GM18505 (cell line): ENCODE results near the gene LRRC51.

Experiments
- ATAC-seq: cut with Tn5 transposase; IDR thresholded peaks from one replicate; pipeline ENCODE4 v1.9.1; 2021; ENCODE audit not compliant: unreplicated experiment
- POLR2A ChIP-seq: IDR thresholded peaks from 4 replicates; pipeline ENCODE4 v1.6.1; 2011; ENCODE audit warnings: borderline replicate concordance; ENCODE audit not compliant: insufficient read depth, insufficient read length; ENCODE audit errors: extremely low read depth

LRRC51 gene

DNA sequence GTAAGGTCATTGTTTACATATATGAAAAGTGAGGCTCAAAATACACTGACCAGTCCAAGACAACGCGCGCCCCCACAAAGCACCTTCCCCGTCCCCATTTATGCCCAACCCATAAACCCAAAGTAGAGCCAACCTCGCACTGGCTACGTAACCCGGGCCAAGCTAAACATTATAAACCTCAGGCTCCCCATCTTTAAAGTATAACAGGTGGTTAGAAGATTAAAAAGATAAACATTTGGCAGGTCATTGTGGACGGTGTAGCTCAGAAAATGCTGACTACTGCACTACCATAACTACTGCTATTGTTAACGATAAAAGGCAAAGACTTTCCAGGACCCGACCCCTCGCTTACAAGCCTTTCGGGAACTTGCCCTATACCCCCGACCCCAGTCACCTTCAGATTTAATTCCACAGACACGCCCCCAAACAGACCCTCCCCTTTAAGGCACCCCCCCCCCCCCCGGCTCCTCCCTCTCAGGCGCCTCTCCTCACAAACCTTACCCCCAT, 778 bp upstream of the LRRC51 start:
- no peak for ATAC-seq
- TF ChIP-seq POLR2A: no peak

DNA sequence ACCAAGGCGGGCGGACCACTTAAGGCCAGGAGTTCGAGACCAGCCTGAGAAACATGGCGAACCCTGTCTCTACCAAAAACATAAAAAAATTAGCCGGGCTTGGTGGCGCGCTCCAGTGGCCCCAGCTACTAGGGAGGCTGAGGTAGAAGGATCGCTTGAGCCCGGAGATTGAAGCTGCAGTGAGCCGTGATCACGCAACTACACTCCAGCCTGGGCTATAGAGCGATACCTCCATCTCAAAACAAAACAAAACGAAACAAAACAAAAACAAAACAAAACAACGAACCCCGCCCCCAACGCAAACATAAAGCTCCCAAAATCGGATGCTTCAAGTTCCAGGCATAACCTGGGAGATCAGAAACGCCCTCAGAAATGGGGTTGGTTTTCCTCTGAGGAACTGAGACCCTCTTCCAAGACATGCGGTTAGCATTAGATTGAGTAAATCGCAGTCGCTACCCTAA, 564 bp downstream of the LRRC51 start:
- TF ChIP-seq POLR2A: no peak
- ATAC-seq: no peak

DNA sequence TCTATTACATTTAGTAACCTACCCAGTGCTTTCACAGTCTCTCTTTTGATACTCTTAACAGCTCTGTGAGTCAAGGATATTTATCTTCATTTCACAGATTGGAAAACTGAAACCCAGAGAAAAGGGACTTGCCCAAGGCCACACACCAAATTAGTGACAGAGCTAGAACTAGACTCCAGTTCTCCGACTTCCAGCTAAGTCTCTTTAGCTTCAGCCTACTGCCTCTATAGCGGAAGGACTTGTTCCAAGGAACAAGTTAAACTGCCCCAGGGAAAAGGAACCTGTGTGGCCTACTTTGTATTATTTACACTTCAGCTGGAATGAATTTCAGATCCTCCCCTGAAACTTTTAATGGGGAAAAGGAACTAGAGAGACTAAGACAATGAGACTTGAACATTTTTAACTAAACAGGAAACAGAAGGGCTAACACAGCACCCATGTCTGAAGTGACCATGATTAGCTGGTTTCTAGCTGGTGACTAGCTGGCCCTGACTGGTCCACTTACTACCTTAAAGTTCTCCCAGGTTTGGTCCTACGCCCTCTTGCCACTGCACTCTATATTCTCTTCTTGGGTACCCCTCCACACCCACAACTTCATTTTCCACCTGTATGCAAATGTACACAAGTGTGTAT, 1.3 kb downstream of the LRRC51 start:
- no peak for TF ChIP-seq POLR2A
- no peak for ATAC-seq

DNA sequence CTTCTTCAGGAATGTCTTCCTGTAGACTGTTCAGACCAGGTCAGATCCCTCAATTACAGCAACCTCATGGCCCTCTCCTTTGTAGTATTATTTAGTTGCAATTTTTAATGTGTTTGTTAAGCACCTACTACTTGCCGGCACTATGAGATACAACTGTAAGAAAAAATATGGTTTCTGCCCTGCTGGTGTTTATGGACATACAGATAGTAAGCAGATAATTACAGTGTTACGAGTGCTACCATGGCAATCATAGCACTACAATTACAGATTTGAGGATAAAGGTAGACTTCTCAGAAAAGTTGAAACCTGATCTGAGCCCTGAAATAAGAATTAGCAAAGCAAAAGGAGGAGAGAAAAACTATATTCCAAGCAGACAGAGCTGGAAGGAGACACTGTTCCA, 2.8 kb downstream of the LRRC51 start:
- ATAC-seq: no peak
- no peak for TF ChIP-seq POLR2A

DNA sequence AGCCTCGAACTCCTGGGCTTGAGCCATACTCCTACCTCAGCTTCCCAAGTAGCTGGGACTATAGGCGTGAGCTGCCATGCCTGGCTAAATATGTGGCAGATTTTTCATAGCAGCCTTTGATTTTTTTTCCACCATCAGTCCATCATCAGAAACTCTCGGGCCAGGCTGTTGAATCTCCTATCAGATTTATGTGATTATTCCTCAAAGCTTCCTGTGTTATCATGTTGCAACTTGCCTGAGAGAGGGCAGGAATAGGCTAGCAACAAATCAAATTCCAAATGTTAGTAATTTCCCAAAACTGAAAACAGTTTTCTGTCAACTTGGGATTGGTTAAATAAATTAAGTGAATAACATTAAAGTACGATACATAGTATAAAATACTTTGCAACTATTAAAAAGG, 3.4 kb downstream of the LRRC51 start:
- TF ChIP-seq POLR2A: no peak
- no peak for ATAC-seq

DNA sequence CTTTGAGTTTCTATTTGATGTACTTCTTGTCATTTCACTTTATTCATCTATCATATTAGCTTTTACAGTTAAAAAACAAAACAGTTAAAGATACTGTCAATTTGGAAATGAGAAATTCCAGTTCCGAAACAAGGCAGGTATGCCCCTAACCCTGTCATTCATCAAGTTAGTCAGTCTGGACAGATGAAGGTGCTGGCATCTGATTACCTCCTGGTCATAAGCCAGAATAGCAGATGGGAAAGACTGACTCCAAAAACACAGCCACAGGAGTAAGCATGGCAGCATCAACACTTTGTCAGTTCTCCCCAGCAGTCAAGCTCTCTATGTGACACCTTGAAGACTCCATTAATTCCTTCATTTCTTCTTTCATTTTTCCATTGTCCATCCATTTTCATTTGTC, 4.3 kb downstream of the LRRC51 start:
- ATAC-seq: no peak
- no peak for TF ChIP-seq POLR2A

DNA sequence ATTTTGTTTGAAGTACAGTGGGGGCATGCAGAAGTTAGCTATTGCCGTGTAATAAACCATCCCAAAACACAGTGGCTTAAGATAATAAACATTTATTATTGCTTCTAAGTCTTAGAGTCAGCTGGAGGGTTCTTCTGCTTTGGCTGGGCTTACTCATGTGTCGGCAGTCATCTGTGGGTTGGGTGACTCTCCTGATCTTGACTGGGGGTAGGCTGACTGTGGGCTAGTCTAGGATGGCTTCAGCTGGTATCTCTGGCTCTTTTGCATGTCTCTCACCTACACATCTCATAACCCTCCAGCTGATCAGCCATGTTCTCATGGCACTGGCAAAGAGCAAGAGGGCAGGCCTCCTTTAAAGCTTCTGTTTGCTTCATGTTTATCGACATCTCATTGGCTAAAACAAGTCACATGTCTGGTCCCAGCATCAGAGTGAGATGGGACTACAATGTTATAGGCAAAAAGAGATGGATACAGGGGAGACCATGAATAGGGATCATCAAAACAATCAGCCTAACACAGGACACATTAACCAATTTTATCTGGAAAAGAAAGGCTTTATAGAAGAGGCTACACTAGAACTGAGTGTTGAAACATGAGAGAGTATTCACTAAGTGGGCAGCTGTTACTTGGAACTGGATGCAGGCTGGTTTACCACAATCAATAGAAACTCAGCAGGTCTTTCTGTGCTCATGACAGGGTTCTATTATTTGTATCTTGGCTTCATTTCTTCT, 5.1 kb downstream of the LRRC51 start:
- no peak for ATAC-seq
- TF ChIP-seq POLR2A: no peak

DNA sequence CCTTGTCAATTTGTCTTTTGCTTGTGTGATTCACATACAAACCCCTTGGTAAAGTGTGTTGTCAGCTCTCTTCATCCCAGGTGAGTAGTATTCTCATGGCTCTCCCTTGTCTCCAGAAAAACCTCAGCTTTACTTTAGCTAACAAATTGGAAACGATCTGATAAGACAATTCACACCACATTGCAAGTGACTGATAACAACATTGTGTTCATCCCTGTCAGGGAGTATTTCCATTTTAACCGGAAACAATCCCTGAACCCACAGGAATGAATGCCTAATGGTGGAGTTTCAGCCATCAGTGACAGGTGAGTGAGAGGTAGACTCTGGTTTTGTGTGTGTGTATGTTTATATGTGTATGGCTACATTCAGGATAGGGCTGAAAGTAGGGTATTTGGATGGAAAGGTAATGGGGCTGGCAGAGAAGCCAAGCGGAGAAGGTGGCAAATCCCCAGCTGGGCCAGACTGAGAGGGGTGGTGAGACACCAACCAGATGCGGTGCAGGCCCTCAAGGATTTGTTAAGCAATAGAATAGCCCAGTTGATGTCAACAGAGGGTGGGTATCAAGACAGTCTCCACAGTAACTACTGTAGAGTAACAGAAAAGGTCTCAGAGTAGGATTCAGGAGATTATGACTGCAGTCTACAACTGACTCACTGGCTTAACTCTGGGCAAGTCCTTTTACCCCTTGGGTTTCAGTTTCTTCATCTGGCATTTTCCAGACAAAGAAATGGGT, 7.6 kb downstream of the LRRC51 start:
- TF ChIP-seq POLR2A: no peak

DNA sequence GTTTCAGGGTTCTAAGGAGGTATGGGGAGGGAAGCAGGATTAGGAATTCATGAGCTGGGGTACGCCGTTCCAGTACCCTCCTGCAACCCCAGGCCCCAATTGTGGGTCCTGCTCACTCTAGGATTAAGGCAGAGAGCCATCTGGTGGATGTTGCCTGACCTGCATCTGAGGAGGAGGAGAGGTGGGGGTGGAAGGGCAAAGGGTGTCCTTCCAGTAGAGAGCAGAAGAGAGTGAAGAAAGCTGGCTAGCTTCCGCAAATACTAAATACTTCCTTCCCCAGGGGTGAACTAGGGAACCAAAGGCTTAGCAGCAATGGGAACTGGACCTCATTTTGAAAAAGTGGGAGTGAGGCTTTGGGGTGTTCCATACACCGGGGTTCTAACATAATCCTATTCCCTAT, 10.6 kb downstream of the LRRC51 start:
- TF ChIP-seq POLR2A: no peak
- no peak for ATAC-seq

More for the DNA sequence above, 7.6 kb downstream of the LRRC51 start:
- ATAC-seq: no peak

DNA sequence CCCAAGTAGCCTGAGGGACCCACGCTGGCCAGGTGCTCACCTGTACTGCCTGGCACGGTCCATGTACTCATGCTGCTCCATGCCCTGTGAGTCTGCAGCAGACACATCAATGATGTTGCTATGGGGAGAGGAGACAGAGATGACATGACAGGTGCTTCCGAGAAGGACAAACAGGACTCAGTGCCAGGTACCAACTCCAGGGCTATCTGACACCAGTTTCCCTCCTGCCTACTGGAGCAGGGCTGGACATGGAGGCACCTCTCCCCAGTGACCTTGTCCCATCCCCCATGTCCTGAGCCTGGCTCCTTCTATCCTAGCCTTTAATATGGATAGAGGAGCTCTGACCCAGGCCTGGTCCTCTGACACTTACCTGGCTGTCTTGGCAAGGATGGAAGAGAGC, 18.1 kb downstream of the LRRC51 start:
- ATAC-seq: no peak
- TF ChIP-seq POLR2A: no peak

DNA sequence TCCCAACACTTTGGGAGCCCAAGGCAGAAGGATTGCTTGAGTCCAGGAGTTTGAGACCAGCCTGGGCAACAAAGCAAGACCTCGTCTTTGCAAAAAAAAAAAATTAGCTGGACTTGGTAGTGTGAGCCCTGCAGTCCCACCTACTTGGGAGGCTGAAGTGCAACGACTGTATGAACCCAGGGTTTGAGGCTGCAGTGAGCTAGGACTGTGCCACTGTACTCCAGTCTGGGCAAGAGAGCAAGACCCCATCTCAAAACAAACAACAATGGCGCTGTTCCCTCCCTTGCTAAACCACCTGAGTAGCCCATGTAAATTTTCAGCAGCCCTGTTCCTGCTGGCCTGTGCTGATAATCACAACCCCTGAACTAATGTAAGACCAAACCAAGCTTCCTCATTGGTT, 19.4 kb downstream of the LRRC51 start:
- TF ChIP-seq POLR2A: no peak
- ATAC-seq: no peak

DNA sequence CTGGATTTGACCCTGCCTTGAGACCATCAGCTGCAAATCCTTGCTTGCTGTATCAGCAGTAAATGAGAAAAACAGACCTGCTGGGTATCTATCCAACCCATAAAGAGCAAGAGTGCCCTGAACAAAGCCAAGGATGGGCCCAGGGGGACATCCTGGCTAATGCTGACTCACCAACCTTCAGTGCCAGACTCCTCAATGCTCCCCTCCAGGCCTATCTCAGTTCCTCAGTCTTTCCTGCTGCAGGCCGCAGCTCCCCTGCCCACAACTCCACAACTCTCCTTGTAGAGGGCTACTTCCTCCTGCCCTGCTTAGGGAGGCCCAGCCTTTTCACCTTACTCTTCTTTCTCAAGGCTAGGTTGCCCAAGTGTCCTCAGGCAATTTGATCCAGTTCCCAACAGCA, 19.8 kb downstream of the LRRC51 start:
- TF ChIP-seq POLR2A: no peak
- no peak for ATAC-seq

DNA sequence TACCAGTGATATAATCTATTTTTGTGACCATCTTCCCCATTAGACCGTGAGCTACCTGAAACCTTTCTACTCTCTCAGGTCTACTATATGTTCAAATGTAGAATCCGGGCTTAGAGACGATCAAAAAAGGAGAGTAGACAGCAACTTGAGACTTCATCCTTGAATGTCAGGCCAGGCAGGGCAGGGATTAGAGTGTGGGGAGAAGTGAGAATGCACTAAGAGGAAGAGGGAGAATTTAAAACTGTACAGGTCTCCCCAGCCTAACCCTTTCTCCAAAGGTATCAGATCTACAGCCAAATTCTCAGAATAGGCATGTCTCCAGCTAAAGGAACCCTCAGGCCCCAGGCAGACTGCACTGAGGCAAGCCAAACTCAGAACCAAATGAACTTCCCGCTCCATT, 21.5 kb downstream of the LRRC51 start:
- no peak for TF ChIP-seq POLR2A
- ATAC-seq: no peak

DNA sequence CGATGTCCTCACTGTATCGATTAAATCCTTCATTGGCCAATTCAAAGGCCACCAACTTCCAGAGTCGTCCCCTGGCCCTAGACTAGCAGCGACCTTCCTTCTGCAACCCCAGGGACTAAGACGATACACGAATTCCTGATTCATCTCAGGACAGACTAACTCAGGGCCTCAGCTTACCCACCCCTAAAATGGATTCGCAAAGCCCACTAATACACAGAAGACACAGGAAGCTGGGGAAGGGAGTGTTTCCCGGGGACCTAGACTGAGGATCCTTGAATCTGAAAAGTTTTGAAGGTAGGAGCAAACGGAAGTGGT, 21.9 kb downstream of the LRRC51 start:
- ATAC-seq: no peak
- TF ChIP-seq POLR2A: no peak
